Iris pigment epithelial cell (primary cell): ENCODE data around the gene ADISSP.

Experiments used
- DNase-seq: peaks from one replicate; pipeline ENCODE4 v3.0.0-alpha.2; 2011; ENCODE audit warnings: low read depth

Gene ADISSP

GRCh38 chr20:3714092-3714491, 53.5 kb downstream of the ADISSP start:
- DNase-seq = no peak

- DNase-seq = no peak
Measured at GRCh38 chr20:3712279-3712873, 55.2 kb downstream of the ADISSP start, which contains the start of gene SIGLEC1. TSS of gene SIGLEC1 (minus strand) at chr20:3712600. CDS start at chr20:3707128, 5,472 bp downstream.

GRCh38 chr20:3711484-3711941, 56.0 kb downstream of the ADISSP start:
- no peak for DNase-seq

- peak; percentile 25 for DNase-seq
Measured at GRCh38 chr20:3710703-3711483, 56.7 kb downstream of the ADISSP start.

- no peak for DNase-seq
Measured at GRCh38 chr20:3710011-3710466, 57.5 kb downstream of the ADISSP start.

GRCh38 chr20:3707508-3707899, 60.0 kb downstream of the ADISSP start:
- no peak for DNase-seq

- DNase-seq = peak; percentile 26
Measured at GRCh38 chr20:3706774-3707507, 60.6 kb downstream of the ADISSP start.

- no peak for DNase-seq
Measured at GRCh38 chr20:3705970-3706739, 61.4 kb downstream of the ADISSP start.

GRCh38 chr20:3705491-3705969, 62.0 kb downstream of the ADISSP start:
- no peak for DNase-seq

GRCh38 chr20:3704087-3704486, 63.5 kb downstream of the ADISSP start:
- no peak for DNase-seq
